GM18505 (cell line): ENCODE results near the gene CDYL2.
"Not testable (repeated sequence)": the region's sequence is repeated elsewhere in the genome, so short reads cannot be mapped to it uniquely, and the experiment has no call there.

Experiments
- ATAC-seq: cut with Tn5 transposase; IDR thresholded peaks from one replicate; pipeline ENCODE4 v1.9.1; 2021; ENCODE audit not compliant: unreplicated experiment
- POLR2A ChIP-seq: IDR thresholded peaks from 4 replicates; pipeline ENCODE4 v1.6.1; 2011; ENCODE audit warnings: borderline replicate concordance; ENCODE audit not compliant: insufficient read depth, insufficient read length; ENCODE audit errors: extremely low read depth

CDYL2 gene

DNA sequence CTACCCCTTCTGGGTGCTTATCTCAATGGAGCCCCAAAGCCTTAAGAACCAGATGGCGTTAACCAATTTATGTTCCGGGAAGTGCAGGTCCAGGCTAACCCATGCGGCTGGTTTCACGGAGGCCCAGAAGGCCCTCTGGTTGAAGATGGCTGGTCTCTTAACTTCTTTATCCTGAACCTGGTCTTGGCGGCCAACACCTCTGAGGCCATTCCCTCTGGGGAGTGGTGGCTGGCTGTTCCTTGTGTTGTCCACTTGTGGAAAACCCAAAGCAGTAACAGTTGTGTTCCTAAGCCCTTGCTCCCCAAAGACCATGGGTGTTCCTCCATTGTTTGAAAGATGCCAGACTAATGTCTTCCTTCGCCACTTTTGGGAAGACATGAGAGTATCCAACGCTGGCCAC lies 1.5 kb downstream of the CDYL2 start:
- ATAC-seq, result no peak
- no peak for TF ChIP-seq POLR2A

DNA sequence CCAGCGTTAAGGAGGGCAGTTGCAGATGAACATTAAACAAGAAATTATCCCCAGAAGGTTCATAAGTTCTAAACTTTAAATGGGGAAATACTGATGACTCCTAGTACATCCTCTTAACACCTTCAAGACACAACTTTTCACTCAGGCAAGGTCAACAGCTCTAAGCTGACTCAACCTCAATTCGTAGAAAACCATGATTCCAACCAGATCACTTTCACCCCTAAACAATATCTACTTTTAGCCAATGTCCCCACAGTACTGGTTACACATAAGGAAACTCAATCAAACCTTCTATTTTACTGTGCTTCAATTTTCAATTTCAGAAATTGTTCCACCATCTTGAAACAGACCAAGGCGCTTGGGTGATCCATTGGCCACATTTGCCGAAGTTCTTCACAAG lies 2.3 kb downstream of the CDYL2 start:
- ATAC-seq, result no peak
- no peak for TF ChIP-seq POLR2A

DNA sequence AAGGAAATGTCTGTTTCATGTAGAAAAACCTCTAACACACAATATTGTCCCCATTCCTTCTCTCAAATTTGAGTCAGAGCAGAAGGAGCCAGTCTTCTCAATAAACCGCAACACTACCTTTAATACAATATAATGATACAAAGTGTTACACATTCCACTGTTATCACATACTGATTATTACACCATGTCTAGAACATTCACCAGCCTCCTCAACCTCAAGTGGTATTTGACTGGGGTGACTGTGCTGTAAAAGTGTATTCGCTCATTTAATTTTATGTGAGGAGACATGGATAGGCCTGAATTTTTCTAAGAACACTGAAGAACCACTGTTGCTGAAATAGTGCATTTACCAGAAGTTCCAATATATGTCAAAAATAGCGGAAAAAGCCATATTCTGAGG lies 10.3 kb downstream of the CDYL2 start:
- ATAC-seq, result no peak
- TF ChIP-seq POLR2A, result no peak

DNA sequence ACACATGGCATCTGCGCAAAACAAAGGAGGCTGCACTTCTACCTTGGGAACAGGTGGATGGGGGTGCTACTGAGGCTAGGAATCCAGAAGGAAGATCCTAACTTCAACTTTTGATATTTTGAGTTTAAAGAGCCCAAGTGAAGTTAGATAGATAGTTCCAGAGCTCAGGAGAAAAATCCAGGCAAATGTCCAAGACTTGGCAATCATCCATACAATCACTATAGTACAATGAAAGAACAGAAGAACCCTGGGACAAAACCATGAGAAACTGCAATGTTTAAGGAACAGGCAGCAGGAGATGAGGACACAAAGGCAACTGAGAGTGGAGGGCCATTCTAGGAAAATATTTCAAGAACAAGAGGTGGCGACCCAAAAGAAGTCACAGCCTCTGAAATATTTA lies 12.4 kb downstream of the CDYL2 start:
- no peak for ATAC-seq
- TF ChIP-seq POLR2A, result no peak

DNA sequence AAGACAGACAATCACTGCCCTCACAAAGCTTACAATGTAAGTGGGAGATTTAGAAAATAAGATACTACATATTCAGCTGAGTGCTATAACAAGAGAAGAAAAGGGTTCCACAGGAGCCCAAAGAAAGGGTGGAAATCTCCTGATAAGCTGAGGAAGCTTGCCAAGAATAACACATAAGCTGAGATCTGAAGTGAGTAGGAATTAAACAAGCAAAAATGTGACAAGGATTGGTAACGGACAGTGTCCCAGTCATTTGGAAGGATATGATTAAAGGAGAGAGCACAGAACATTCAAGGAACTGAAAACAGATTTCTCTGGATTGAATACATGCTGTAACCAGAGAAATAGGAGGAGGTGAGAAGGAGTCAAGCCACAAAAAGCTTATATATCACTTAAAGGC lies 13.0 kb downstream of the CDYL2 start:
- ATAC-seq, result no peak

DNA sequence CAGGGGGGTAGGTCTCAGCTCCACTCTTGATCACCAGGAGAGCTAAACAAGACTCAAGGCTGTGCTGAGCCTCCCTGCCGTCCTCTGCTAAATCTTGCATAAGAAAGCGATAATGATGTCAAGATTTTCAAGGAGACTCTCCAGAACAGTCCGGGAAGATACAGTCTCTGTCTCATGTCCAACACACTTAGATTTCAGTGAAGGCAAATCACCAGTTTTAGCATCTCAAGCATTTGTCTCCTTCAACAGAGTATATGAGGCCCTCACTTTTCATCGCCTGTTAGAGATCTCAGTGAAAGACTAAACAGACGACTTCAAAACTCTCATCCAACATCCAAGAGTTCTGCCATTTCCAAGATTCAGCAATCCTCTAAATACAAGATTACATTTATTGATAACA lies 13.6 kb downstream of the CDYL2 start:
- no peak for TF ChIP-seq POLR2A
- no peak for ATAC-seq

More for the DNA sequence above, 13.0 kb downstream of the CDYL2 start:
- TF ChIP-seq POLR2A, result no peak

DNA sequence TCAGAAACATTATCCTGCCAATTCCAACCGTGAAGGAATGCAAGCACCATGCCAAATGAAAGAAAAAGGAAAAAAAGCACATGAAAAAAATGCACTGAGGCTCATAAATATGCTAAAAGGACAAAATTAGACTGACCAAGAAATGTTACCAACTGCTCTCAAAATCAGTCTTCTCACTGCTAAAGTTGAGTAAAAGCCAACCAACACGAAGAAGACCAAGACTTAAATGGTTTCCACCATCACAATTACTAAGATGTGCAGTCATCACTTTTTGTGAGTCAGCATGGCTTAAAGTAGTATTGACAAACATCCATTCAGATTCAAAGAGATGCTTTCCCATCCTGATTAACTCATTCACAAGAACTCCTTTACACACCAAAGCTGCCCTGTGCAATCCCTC lies 16.4 kb downstream of the CDYL2 start:
- no peak for ATAC-seq
- TF ChIP-seq POLR2A, result no peak

DNA sequence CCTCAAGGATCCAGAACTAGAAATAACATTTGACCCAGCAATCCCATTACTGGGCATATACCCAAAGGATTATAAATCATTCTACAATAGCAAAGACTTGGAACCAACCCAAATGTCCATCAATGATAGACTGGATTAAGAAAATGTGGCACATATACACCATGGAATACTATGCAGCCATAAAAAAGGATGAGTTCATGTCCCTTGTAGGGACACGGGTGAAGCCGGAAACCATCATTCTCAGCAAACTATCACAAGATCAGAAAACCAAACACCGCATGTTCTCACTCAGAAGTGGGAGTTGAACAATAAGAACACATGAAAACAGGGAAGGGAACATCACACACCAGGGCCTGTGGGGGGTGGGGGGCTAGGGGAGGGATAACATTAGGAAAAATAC lies 17.8 kb downstream of the CDYL2 start:
- ATAC-seq, result not testable (repeated sequence)

DNA sequence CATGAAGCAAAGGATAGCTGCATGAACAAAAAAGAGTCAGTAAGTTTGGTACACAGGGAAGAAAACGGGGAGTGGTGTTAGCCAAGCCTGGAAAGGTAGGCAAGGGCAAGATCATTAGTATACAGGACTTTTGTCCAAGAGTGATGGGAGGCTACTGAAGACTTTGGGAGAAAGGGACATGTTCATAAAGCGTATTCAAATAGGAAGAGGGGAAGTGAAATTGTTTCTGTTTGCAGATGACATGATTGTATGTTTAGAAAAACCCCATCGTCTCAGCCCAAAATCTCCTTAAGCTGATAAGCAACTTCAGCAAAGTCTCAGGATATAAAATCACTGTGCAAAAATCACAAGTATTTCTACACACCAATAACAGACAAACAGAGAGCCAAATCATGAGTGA lies 19.4 kb downstream of the CDYL2 start:
- TF ChIP-seq POLR2A, result no peak
- ATAC-seq, result no peak

DNA sequence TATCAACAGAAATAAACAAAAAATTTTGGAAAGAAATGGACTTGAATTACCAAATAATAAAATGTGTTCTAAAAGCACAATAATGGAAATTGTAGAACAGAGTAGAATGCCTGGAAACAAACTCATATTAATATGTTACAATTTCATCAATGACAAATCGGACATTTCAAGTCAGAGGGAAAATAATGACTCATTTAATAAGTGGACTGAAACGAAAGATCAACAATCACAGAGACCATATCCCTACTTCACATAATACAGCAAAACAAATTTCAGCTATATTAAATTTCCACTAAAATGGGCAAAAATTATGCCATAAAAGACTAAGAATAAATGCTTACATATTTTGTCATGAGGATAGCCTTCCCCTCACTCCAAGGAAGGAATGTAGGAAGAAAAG lies 25.7 kb downstream of the CDYL2 start:
- TF ChIP-seq POLR2A, result no peak
- no peak for ATAC-seq

DNA sequence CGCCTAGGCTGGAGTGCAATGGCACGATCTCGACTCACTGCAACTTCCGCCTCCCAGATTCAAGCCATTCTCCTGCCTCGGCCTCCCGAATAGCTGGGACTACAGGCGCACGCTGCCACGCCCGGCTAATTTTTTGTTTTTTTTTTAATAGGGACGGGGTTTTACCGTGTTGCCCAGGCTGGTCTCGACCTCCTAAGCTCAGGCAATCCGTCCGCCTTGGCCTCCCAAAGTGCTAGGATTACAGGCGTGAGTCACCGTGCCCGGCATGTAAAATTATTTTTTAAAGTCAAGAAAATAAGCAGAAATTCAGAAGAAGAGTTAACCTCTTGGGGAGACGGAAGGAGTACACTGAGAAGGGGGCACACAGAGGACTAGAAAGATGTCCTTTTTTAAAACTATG lies 27.5 kb downstream of the CDYL2 start:
- no peak for ATAC-seq
- TF ChIP-seq POLR2A, result no peak

DNA sequence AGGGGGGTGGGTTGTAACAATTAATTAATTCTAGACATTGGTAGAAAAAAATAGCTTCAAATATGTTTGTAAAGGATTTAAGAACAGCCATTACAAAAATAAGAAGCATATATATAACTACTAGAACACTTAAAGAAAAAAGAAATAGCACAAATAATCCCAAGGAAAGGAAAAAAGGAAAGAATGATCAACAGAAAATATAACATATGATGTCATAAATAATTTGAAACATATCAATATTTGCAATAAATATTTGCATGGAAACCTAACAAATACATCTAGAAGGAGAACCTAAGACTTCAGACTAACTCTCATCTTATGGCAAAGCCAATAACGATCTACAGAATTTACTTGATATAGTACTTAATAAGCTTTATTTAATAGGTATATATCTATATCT lies 28.9 kb downstream of the CDYL2 start:
- no peak for ATAC-seq
- no peak for TF ChIP-seq POLR2A

DNA sequence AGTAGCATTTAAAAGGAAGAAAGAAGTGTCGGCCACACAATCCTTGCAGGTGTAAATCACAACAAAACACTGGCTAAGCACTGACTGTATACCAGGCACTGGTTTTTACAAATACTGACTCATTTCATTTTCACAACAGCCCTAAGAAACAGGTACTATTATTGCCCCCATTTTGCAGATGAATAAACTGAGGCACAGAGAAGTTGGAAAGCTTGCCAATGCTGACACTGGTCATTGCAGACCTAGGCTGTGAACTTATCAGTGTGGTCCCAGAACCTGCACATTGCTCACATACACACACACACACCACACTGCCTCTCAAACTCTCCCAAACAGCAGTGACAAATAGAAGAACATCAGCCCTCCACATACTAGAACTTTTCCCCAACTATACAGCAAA lies 37.6 kb downstream of the CDYL2 start:
- no peak for ATAC-seq
- no peak for TF ChIP-seq POLR2A

DNA sequence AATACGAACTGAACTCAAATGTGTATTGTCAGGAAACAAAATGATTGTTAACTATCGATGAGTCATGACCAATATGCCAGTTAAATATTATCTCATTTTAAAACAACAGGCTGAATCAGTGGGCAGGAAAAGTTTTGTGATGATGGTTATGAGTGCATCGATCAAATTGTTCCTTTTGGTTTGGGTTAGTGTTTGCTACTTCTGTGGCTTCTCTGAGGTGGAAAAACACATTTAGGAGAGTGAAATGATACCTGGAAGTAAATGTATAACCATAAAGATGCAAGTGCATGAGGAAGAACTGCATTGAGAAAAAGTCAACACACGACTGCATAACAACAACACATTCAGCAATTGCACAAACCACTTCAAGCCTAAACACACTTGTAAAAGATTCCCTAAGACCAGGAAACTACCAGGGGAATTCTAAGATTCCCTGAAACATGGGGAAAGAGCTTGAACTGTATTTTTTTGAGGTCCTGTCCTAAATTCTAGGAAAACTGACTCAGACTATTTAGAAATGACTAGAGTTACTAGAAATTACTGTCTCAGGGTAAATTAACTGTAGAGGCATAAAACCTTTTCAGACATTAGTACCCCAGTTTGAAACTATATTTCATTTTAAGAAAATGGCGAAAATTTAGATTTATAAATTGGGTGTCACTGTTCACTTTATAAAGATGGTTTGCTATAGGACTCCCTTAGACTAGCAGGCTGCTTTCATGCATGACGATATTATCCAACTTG lies 44.8 kb downstream of the CDYL2 start:
- no peak for TF ChIP-seq POLR2A
- no peak for ATAC-seq

DNA sequence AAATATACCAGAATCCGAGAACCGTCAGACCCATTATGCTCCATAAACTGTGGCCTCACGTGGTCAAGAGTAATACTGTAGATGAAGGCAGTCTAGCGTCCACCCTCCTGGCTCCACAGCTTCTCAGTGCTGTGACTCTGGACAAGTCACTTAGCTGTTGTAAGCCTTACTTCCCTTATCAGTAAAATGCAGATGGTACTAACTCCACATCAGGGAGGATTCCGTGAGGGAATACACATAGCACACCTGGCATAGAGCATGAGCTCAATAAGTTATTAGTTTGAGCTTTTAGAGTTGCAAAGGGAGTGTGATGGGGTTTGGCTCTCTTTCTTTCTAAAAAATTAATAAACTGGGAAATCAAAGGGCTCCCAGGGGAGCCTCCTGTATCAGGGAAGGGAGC lies 49.9 kb downstream of the CDYL2 start:
- ATAC-seq, result no peak
- no peak for TF ChIP-seq POLR2A
